OCI-LY1 (cell line): Measurements from ENCODE around the gene FMN1.

ENCODE experiments used
- EZH2 ChIP-seq: fragments of 200-600 bp; sonication (generic), shearing (Covaris generic); IDR thresholded peaks from 2 replicates; pipeline ENCODE4 v1.8.0; 2017; ENCODE audit warnings: borderline replicate concordance, mixed run types, mild to moderate bottlenecking, antibody characterized with exemption, low read length, moderate library complexity, mixed read lengths
- TF ChIP-seq, protein P1 (sequence below): fragments of 200-600 bp; sonication (generic), shearing (Covaris generic); IDR thresholded peaks from 2 replicates; pipeline ENCODE4 v1.5.1; 2017; ENCODE audit warnings: mild to moderate bottlenecking, antibody characterized with exemption, low read length, moderate library complexity, mixed read lengths

DNA sequence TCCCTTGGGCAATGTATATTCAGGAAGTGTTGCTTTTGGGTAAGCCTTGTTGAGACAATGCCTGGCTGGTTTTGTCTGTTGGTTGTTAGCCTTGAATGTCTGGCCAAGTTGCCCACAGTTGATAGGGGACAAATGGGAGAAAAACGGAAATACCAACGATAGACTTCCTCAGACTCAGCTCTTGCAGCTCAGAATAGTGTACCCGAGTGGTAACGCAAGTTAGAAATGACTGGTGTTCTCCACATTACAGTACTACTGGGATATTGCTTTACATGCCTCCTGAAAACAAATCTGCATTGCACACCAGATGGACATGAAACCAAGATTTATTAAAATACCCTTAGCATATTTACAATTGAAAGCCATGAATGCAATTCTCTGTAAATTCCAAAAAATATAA is 429.3 kb downstream of the FMN1 start:
- TF ChIP-seq EZH2, result no peak
- TF ChIP-seq, protein P1, sequence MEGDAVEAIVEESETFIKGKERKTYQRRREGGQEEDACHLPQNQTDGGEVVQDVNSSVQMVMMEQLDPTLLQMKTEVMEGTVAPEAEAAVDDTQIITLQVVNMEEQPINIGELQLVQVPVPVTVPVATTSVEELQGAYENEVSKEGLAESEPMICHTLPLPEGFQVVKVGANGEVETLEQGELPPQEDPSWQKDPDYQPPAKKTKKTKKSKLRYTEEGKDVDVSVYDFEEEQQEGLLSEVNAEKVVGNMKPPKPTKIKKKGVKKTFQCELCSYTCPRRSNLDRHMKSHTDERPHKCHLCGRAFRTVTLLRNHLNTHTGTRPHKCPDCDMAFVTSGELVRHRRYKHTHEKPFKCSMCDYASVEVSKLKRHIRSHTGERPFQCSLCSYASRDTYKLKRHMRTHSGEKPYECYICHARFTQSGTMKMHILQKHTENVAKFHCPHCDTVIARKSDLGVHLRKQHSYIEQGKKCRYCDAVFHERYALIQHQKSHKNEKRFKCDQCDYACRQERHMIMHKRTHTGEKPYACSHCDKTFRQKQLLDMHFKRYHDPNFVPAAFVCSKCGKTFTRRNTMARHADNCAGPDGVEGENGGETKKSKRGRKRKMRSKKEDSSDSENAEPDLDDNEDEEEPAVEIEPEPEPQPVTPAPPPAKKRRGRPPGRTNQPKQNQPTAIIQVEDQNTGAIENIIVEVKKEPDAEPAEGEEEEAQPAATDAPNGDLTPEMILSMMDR, result no peak
